Left kidney (tissue), 2 donors: ENCODE results near the gene ABHD5. TPM values are rescaled to one million over a fixed set of nuclear protein-coding genes. Genes with fewer than 3 reads are reported as not detected.

Source experiments
- DNase-seq: peaks from one replicate; pipeline ENCODE4 v3.0.0-alpha.2; 2013
- polyA plus RNA-seq: library from polyadenylated mRNA; unstranded; fragments of 120-200 nt; gene quantifications from one replicate; pipeline ENCODE4 v1.2.1, GENCODE V29; 2013; ENCODE audit not compliant: insufficient read length

Gene ABHD5
- polyA plus RNA-seq, 1 donor: 25.8 TPM

GRCh38 chr3:43774799-43775198 lies 84.1 kb downstream of the ABHD5 start:
- DNase-seq: no peak

GRCh38 chr3:43776101-43776500 lies 85.4 kb downstream of the ABHD5 start:
- DNase-seq: no peak

- DNase-seq: no peak
Observed at GRCh38 chr3:43779850-43780249, 89.1 kb downstream of the ABHD5 start.

- no peak for DNase-seq
Observed at GRCh38 chr3:43782541-43782940, 91.8 kb downstream of the ABHD5 start.

Other genes with a start within 250 kb of the ABHD5 start
- gene ANO10, start 68.9 kb upstream of the ABHD5 start, polyA plus RNA-seq: 44.3 TPM